Keratinocyte (primary cell): ENCODE data around the gene CSDE1. TPM values are rescaled to one million over a fixed set of nuclear protein-coding genes. Genes with fewer than 3 reads are reported as not detected.
A peak's percentile ranks its signal among the peaks of the same experiment; 100 is the strongest.

Experiments
- DNase-seq: peaks from one replicate; pipeline ENCODE4 v3.0.0-alpha.2; 2011; ENCODE audit warnings: low read depth, missing footprints, low spot score
- FAIRE-seq: peaks from 2 replicates; lab custom pipeline; 2011; peaks lifted over from hg19 to GRCh38; lab: Jason Lieb, UNC
- H2AFZ ChIP-seq: 2 replicates; pipeline ENCODE4 v1.6.0; 2012; ENCODE audit warnings: low read length, control low read depth, inconsistent platforms; ENCODE audit not compliant: control insufficient read depth
- H3K27ac ChIP-seq: 2 replicates; pipeline ENCODE4 v1.5.1; 2011; ENCODE audit warnings: low read length; ENCODE audit not compliant: control insufficient read depth, insufficient read depth
- H3K27me3 ChIP-seq: 3 replicates; pipeline ENCODE4 v1.6.0; 2011; ENCODE audit warnings: low read length; ENCODE audit not compliant: control insufficient read depth, insufficient read depth; ENCODE audit errors: extremely low read depth
- H3K36me3 ChIP-seq, 2 experiments: 2 replicates in 1 of 2; 3 replicates in 1 of 2; pipeline ENCODE4 v1.5.1; 2011; ENCODE audit warnings: low read length in 2 of 2, mild to moderate bottlenecking in 1 of 2; ENCODE audit not compliant: control insufficient read depth in 2 of 2, insufficient read depth in 2 of 2; ENCODE audit errors: extremely low read depth in 1 of 2
- H3K4me1 ChIP-seq: 3 replicates; pipeline ENCODE4 v1.5.1; 2011; ENCODE audit warnings: low read length; ENCODE audit not compliant: control insufficient read depth, insufficient read depth; ENCODE audit errors: extremely low read depth
- H3K4me2 ChIP-seq: 3 replicates; pipeline ENCODE4 v1.6.0; 2011; ENCODE audit warnings: low read depth, low read length; ENCODE audit not compliant: control insufficient read depth, insufficient read depth; ENCODE audit errors: extremely low read depth
- H3K4me3 ChIP-seq, 3 experiments: fragments of 200-600 bp in 1 of 3; sonication (generic) in 1 of 3; 2 replicates in 2 of 3; 3 replicates in 1 of 3; pipeline ENCODE4 v1.5.1; 2011 to 2016; ENCODE audit warnings: low read length in 3 of 3, mild to moderate bottlenecking in 3 of 3, control low read depth in 2 of 3, inconsistent platforms in 1 of 3, low read depth in 1 of 3, mixed read lengths in 1 of 3, mixed run types in 1 of 3, moderate library complexity in 1 of 3; ENCODE audit not compliant: control insufficient read depth in 2 of 3, insufficient read depth in 2 of 3; ENCODE audit errors: extremely low read depth in 1 of 3
- H3K79me2 ChIP-seq: 2 replicates; pipeline ENCODE4 v1.6.0; 2012; ENCODE audit warnings: low read length; ENCODE audit not compliant: control insufficient read depth, insufficient read depth
- H3K9ac ChIP-seq: 3 replicates; pipeline ENCODE4 v1.6.0; 2011; ENCODE audit warnings: low read length; ENCODE audit not compliant: control insufficient read depth, insufficient read depth; ENCODE audit errors: extremely low read depth
- H3K9me1 ChIP-seq: 3 replicates; pipeline ENCODE4 v1.6.0; 2011; ENCODE audit warnings: low read length; ENCODE audit not compliant: control insufficient read depth, insufficient read depth; ENCODE audit errors: extremely low read depth
- H3K9me3 ChIP-seq: 2 replicates; pipeline ENCODE4 v1.5.1; 2012; ENCODE audit warnings: low read depth, low read length; ENCODE audit not compliant: control insufficient read depth
- H4K20me1 ChIP-seq: 3 replicates; pipeline ENCODE4 v1.6.0; 2011; ENCODE audit warnings: low read length; ENCODE audit not compliant: control insufficient read depth, insufficient read depth; ENCODE audit errors: extremely low read depth
- EZH2 ChIP-seq: IDR thresholded peaks from one replicate; pipeline ENCODE4 v1.6.1; 2012; ENCODE audit warnings: inconsistent platforms, mild to moderate bottlenecking, low read length, moderate library complexity
- dilution Hi-C: fragments of 300-500 bp; cut with MboI; formaldehyde crosslinking; loops from one replicate; pipeline ENCODE4 v1.7.0; 2020; ENCODE audit warnings: low sequenced_read_pairs; ENCODE audit not compliant: extremely low pct_ligation_motif_present
- polyA plus RNA-seq, 5 experiments: library from polyadenylated mRNA; depleted of rRNA in 3 of 5; stranded (reverse) in 3 of 5; stranded (forward) in 1 of 5; unstranded in 1 of 5; fragments of >200 nt; gene quantifications; 1 replicate in 1 of 5; 2 replicates in 3 of 5; 3 replicates in 1 of 5; pipeline versions ENCODE4 v1.2.1 to v1.2.3, GENCODE V29; 2011 to 2012; ENCODE audit warnings: missing spikeins in 2 of 5, low read depth in 1 of 5, low replicate concordance in 1 of 5
- TF ChIP-seq, protein P1 (sequence below), 3 experiments: IDR thresholded peaks in 1 of 3; conservative IDR thresholded peaks in 1 of 3; optimal IDR thresholded peaks in 1 of 3; 2 replicates in 2 of 3; 3 replicates in 1 of 3; pipeline versions ENCODE3 to v1.5.1; 2011; ENCODE audit warnings: low read length in 3 of 3, mild to moderate bottlenecking in 3 of 3, moderate library complexity in 2 of 3, control low read depth in 1 of 3, inconsistent platforms in 1 of 3; ENCODE audit not compliant: insufficient read depth in 2 of 3; ENCODE audit errors: extremely low read depth in 1 of 3

CSDE1 gene
- polyA plus RNA-seq, 1 donor (not counting 4 experiments of a cell fraction or from before 2014, with no cell fraction given): 268 TPM

DNA sequence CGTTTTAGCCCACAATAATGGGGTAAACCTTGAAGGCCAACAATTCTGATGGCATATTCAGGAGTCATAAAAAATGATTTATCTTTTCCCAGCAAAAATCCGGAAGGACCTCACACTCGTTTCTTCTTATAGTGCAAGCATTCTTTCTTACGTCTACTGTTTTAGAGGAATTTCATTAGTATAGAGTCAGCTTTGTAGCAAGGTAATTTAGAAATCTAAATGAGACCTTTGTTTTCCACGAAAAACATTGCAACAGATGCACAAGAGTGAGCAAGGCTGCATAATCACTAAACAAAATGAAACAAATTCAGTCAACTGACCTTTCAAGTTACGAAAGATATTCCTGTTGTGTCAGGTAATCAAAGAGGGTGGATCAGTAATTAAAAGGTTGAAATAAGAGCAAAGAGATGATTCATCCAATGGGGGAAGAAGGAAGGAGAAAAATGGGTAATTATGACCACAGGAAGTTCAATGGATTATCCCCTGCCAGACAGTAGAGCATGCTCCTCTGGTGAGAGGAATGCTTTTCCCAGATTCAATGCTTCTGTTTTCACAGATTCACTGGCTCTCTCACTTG is 560 bp upstream of the CSDE1 start:
- FAIRE-seq (no peak), DNase-seq (no peak)
- Histone ChIP-seq H3K4me2 (peak overlapping the region; percentile 90), H3K79me2 (peaks cover 44% of the 10 kb centered on the region), H3K27ac (peak overlapping the region; percentile 99), H3K9ac (peak overlapping the region; percentile 100), H2AFZ (peak overlapping the region; percentile 83), H3K9me1 (peaks cover 2% of the 10 kb centered on the region), H4K20me1 (peaks cover 30% of the 10 kb centered on the region), H3K36me3 (peaks cover 0 to 3% of the 10 kb centered on the region in 2 experiments), H3K27me3 (no peaks in the 10 kb centered on the region), H3K9me3 (no peaks in the 10 kb centered on the region), H3K4me1 (peaks cover 30% of the 10 kb centered on the region), H3K4me3 (peak overlapping the region; percentile 79 to 99 (median 94))
- TF ChIP-seq, protein P1, sequence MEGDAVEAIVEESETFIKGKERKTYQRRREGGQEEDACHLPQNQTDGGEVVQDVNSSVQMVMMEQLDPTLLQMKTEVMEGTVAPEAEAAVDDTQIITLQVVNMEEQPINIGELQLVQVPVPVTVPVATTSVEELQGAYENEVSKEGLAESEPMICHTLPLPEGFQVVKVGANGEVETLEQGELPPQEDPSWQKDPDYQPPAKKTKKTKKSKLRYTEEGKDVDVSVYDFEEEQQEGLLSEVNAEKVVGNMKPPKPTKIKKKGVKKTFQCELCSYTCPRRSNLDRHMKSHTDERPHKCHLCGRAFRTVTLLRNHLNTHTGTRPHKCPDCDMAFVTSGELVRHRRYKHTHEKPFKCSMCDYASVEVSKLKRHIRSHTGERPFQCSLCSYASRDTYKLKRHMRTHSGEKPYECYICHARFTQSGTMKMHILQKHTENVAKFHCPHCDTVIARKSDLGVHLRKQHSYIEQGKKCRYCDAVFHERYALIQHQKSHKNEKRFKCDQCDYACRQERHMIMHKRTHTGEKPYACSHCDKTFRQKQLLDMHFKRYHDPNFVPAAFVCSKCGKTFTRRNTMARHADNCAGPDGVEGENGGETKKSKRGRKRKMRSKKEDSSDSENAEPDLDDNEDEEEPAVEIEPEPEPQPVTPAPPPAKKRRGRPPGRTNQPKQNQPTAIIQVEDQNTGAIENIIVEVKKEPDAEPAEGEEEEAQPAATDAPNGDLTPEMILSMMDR (optimal IDR thresholded peaks at IDR 0.05 in 1 of 3, IDR thresholded peaks at IDR 0.05 in 1 of 3, conservative IDR thresholded peaks at IDR 0.05 in 1 of 3; ENCODE audit: extremely low read depth in 1 of 3, insufficient read depth in 2 of 3, low read length in 3 of 3): no peak
- TF ChIP-seq EZH2: no peak
- dilution Hi-C loops: no loop called here

DNA sequence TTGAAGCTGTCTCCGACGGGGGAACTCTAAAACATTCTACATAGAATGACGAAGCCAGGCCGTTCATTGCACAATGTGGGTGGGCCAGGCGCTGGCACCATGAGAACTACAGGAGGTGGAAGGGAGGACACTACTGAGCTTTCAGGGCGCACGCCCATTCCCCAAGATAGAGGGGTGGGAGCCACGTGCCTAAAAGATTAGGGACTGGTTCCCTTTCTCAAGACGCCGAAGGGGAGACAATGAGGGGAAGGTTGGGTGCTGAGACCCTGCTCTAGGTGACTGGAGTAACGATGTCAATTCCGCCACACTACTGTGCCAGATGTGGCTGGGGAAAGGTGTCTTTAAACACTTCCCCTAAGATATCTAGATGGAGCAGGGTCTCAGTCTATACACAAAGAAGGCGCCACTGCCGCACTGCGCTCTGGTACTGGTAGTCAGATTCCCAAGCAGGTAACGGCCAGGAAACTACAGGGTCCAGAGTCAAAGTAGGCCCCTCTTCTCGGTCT is 782 bp downstream of the CSDE1 start:
- H3K79me2 ChIP-seq: peaks cover 57% of the 10 kb centered on the region
- no peaks in the 10 kb centered on the region for H3K9me3 ChIP-seq
- no peak for FAIRE-seq
- peaks cover 30% of the 10 kb centered on the region for H3K4me1 ChIP-seq
- peaks cover 0 to 3% of the 10 kb centered on the region in 2 experiments for H3K36me3 ChIP-seq
- H3K9me1 ChIP-seq: peaks cover 4% of the 10 kb centered on the region
- peak overlapping the region; percentile 99 for H3K27ac ChIP-seq
- dilution Hi-C loops: no loop called here
- H3K9ac ChIP-seq: peak overlapping the region; percentile 100
- H2AFZ ChIP-seq: no peak overlapping the region
- H4K20me1 ChIP-seq: peaks cover 40% of the 10 kb centered on the region
- TF ChIP-seq, protein P1 (optimal IDR thresholded peaks at IDR 0.05 in 1 of 3, IDR thresholded peaks at IDR 0.05 in 1 of 3, conservative IDR thresholded peaks at IDR 0.05 in 1 of 3; ENCODE audit: extremely low read depth in 1 of 3, insufficient read depth in 2 of 3, low read length in 3 of 3): no peak
- TF ChIP-seq EZH2: no peak
- peak overlapping the region; percentile 79 to 99 (median 94) for H3K4me3 ChIP-seq
- peak overlapping the region; percentile 92 for H3K4me2 ChIP-seq
- no peak for DNase-seq
- no peaks in the 10 kb centered on the region for H3K27me3 ChIP-seq
